Neural progenitor cell (in vitro differentiated cells): ENCODE data around the gene TK1.

ENCODE experiments used
- CTCF ChIP-seq: fragments of 200-600 bp; sonication (generic); IDR thresholded peaks from 2 replicates; pipeline ENCODE4 v1.5.1; 2017; ENCODE audit warnings: antibody characterized with exemption, mild to moderate bottlenecking
- EZH2 ChIP-seq: fragments of 200-600 bp; sonication (generic); IDR thresholded peaks from 2 replicates; pipeline ENCODE4 v1.6.1; 2017; ENCODE audit warnings: antibody characterized with exemption, mild to moderate bottlenecking, moderate library complexity

- no peak for TF ChIP-seq CTCF
- TF ChIP-seq EZH2: no peak
Observed at GRCh38 chr17:78210111-78210510, 23.3 kb upstream of the TK1 start.
